NCI-H2227 (cell line): ENCODE results near the gene DDX11.
"Not testable (repeated sequence)": the region's sequence is repeated elsewhere in the genome, so short reads cannot be mapped to it uniquely, and the experiment has no call there.

Experiments
- DNase-seq: peaks from one replicate; lab custom pipeline; 2025; ENCODE audit not compliant: unreplicated experiment; lab: John Stamatoyannopoulos, UW

Gene DDX11

GRCh38 chr12:31073527-31074332 is at the start of gene DDX11:
Gene DDX11, plus strand, starts transcription at chr12:31073860. Its CDS starts 4,534 bp downstream, at chr12:31078394.
- peak; percentile 86 for DNase-seq

- no peak for DNase-seq
Measured at GRCh38 chr12:31026202-31026601, 47.5 kb upstream of the DDX11 start.

- not testable (repeated sequence) for DNase-seq
Measured at GRCh38 chr12:31027006-31027405, 46.7 kb upstream of the DDX11 start.

DNA sequence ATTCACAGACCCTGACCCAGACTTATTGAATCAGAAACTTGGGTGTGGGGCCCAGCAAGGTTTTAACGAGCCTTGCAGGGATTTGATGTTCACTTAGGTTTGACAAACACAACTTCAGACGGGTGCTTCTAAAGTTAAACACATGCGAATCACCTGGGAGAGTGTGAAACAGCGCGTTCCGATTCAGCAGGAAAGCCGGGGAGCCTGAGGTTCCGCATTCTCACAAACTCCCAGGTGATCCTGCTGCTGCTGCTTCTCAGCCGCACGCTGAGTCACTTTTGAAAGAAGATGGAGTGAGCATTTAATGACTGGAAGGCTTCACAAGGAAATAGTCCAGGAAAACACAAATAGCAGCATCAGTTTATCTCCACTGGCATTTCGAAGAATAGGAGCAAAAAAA is 44.2 kb upstream of the DDX11 start:
- DNase-seq = no peak

GRCh38 chr12:31029916-31030562 is 43.6 kb upstream of the DDX11 start:
- DNase-seq = no peak

- no peak for DNase-seq
Measured at GRCh38 chr12:31031951-31032335, 41.7 kb upstream of the DDX11 start.

DNA sequence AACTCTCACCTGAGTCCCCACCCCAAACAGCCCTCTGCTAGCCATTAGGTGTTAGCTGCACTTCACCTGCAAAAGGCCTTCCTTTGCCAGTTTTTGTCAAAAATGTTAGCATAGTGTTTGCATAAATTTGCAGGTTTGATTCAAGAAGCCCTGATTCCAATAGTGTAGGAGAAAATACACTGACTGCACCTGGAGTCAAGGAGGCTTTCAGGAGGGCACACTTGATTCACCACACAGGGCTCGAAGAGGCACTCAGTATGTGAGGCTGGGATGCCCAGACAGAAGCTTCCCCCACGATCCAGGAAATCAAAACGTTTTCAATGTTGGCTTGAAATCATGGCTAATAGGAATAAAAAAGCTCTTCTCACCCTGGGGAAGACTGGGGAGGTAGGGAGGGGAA is 40.5 kb upstream of the DDX11 start:
- no peak for DNase-seq

DNA sequence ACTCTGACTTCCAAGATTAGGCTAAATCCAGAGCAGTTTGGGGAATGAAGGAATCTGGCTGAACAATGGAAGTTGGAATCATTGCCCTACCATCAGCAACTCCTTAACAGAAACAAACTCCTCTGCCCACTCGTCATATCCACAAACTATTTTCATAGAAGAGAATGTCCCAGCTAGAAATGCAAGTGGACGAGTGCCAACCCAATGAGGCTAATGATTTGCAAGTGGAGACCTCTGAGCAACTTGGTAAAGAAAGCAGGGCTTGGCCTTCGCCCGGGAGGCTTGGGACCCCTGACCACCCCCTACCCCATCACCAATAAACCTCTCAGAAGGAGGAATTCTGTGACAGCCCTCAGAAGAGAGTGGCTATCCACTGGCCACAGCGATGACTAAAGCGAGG is 40.0 kb upstream of the DDX11 start:
- DNase-seq = no peak

GRCh38 chr12:31034372-31034771 is 39.3 kb upstream of the DDX11 start:
- DNase-seq = no peak

DNA sequence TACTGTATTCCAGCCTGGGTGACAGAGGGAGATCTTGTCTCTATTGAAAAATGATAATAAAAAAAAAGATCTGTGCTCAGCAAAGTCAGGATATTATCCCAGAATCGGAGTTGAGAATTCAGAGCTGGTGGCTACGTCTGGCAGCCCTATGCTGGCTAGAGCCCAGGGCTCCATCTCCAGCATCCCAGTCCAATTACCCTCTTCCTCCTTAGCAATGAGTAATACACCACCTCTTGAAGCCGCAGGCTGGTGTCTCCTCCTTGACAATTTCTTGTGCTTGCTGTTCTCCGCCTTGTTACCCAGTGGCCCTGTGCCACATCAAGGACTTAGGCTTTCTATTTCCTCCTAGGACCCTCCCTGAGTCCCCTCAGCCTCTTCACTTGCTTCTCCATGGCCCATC is 38.4 kb upstream of the DDX11 start:
- DNase-seq = no peak

DNA sequence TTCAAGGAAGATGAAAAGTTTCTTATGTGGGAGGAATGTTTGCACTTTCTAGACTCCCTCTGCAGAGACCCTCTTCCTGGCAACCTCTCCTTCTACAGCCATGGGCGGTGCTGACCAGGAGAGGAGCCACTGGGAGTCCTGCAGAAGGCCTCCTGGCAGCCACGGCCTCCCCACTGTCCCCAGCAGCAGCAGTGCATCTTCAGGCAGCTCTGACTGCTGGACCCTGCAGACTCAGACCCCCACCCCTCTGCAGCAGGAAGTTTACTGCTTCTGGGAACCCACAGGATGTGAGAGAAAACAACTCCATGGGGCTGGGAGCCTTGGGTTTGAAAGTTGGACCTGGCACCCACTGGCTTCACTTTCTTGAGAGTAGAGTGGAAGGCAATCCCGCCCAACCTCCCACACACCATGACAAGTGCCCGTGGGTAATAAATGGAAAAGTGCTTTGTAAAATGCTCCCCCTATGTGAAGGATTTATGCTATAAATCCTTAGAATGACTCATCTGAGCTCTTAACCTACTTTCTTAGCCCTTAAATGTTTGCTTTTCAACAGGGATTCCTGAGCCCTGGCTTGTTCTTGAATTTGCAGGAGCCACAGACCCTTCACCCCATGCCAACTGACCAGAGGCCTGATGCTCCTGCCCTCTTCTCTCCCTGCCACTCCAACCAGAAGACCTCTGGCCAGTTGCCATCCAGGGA is 37.5 kb upstream of the DDX11 start:
- no peak for DNase-seq

DNA sequence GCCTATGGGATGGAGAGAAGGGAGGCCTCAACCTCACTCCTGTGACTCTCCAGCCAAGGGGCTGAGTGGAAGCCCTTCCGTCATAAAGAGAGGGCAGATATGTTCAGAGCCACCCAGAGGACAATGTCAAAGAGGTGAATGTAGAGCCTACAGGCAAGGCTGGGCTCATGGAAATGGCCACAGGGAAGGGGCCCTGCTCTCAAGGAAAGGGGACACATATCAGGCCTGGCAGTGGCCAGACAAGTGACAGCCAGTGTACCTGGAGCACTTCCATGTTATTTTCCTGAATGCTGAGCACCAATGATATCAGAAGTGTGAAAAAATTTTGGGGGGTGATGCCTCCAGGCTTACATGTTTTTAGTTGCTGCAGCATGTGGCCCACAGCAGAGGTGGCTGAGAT is 36.6 kb upstream of the DDX11 start:
- no peak for DNase-seq

DNA sequence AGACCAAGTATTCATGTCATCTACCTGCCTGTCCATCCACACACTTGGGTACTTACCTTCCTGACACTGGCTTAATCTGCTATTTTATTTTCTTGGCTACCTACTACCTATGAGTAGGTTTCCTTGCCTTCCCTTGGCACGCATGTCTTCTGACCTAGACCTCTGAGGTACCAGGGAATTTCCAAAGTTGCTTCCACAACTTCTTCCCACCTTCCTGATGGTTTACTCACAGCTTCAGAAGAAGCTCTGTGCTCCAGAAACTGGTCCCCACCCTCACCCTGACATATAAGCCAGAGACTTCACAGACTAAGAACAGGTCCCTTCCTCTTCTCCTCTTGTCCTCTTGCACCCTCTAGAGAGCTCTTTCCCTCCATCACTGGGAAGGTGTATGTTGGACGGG is 35.7 kb upstream of the DDX11 start:
- no peak for DNase-seq

GRCh38 chr12:31041033-31041564 is 32.6 kb upstream of the DDX11 start:
- no peak for DNase-seq

DNA sequence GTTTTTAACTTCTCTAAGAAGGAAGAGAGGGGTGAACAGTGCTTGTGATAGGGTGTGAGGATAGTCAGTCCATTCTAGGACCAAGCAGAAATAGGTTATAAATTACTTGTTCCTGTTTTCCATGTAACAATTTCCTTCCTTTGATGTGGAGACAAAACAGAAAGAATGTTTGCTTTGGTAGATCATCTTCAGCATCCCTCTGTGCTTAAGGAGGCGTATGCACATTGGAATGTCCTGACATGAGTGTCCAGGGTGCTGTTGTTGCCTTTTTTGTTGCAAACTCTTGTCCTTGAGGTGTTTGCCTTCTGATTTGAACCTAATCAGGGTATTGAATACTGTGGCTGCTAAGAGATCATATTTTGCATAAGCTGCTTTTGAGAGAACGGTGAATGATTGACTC is 23.5 kb upstream of the DDX11 start:
- not testable (repeated sequence) for DNase-seq

DNA sequence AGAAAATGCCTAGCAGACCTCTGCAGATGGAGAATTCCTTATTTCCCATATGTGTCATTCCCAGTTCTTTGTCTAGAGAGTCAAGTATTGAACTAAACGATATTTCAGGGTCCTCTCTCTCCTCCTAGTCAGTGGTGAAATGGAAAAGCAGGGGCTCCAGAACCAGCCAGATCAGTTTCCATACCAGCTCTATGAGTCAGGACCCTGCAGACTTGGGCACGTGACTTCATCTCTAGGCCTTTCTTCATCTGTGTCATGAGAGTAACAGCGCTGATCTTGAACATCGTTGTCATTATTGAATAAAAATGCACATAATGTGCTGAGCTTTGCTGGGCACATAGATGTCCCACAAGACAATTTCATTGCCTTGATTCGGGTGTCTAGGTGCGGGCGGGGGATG is 23.1 kb upstream of the DDX11 start:
- not testable (repeated sequence) for DNase-seq

GRCh38 chr12:31051692-31052091 is 22.0 kb upstream of the DDX11 start:
- not testable (repeated sequence) for DNase-seq

GRCh38 chr12:31052121-31052520 is 21.5 kb upstream of the DDX11 start:
- DNase-seq = not testable (repeated sequence)

DNA sequence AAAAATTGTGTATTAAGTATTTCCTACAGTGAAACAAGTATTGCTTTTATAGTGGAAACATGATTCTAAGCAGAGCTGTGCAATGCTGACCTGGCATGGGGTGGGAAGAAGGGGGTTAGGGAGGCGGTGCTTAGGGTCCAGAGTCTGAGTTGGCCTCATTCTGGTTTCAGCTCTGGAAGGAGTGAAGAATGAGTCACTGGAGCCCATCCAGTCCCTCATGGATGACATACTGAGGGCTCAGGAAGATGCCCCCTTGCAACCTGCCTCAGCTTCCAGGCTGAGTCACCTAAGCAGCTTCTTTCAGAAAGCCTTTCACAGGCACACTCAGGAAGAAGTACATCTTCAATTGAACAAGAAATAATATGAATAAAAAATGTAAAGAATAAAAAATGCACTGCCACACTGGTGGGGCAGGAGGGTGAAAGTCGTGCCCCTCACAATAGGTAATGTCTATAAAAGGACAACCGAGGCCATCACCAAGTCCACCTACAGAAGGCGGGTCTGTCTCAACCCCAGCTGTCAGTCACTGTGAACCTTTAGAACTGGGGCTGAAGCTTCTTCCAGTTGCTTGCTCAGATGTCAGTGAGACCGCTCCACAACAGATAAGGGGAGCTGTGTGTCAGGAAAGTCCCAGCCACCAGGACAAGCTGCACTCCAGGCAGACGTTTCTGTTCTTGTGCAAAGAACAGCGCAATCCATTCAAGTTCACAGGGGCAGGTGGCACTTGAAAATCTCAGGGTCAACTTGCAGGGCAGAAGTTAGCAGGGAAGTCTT is 20.8 kb upstream of the DDX11 start:
- DNase-seq = not testable (repeated sequence)

- not testable (repeated sequence) for DNase-seq
Measured at GRCh38 chr12:31053944-31054343, 19.7 kb upstream of the DDX11 start.

- no peak for DNase-seq
Measured at GRCh38 chr12:31057671-31058070, 16.0 kb upstream of the DDX11 start.
